Body of pancreas (tissue), 4 donors: ENCODE data around the gene PALM3. TPM values are rescaled to one million over a fixed set of nuclear protein-coding genes. Genes with fewer than 3 reads are reported as not detected.
A peak's percentile ranks its signal among the peaks of the same experiment; 100 is the strongest.

Source experiments
- ATAC-seq: fragments of 150-250 bp; one replicate; pipeline ENCODE4 v1.9.1; 2016
- DNase-seq, 4 donors: peaks; one replicate each; pipeline ENCODE4 v3.0.0-alpha.2; 2019
- H3K27ac ChIP-seq, 4 donors: fragments of 200-600 bp; sonication (generic); 1 replicate in 3 of 4; 2 replicates in 1 of 4; pipeline versions ENCODE4 v1.5.1 to v1.6.1; 2016 to 2019; ENCODE audit warnings: mild to moderate bottlenecking in 1 of 4, mixed read lengths in 1 of 4, moderate library complexity in 1 of 4
- H3K27me3 ChIP-seq, 2 donors: fragments of 200-600 bp; sonication (generic); one replicate each; pipeline ENCODE4 v1.6.0; 2016; ENCODE audit warnings: mild to moderate bottlenecking in 1 of 2
- H3K36me3 ChIP-seq, 2 donors: fragments of 200-600 bp; sonication (generic); replicated peaks in 1 of 2; 2 replicates each; pipeline ENCODE4 v1.5.1; 2016; ENCODE audit warnings: low read depth in 2 of 2; ENCODE audit not compliant: insufficient read depth in 1 of 2
- H3K4me1 ChIP-seq: fragments of 200-600 bp; sonication (generic); one replicate; pipeline ENCODE4 v1.6.0; 2016
- H3K4me3 ChIP-seq, 2 donors: fragments of 200-600 bp; sonication (generic); 1 replicate in 1 of 2; 2 replicates in 1 of 2; pipeline ENCODE4 v1.5.1; 2016 to 2019
- H3K9me3 ChIP-seq, 3 donors: fragments of 200-600 bp; sonication (generic); 1 replicate in 2 of 3; 2 replicates in 1 of 3; pipeline ENCODE4 v1.5.1; 2016
- CTCF ChIP-seq, 7 experiments: fragments of 450-650 bp in 4 of 7; fragments of 200-600 bp in 3 of 7; sonication (generic) in 3 of 7; IDR thresholded peaks; one replicate each; pipeline ENCODE4 v1.5.1; 2016 to 2019; ENCODE audit warnings: antibody characterized with exemption in 7 of 7
- POLR2A ChIP-seq, 3 donors: fragments of 450-650 bp; IDR thresholded peaks; one replicate each; pipeline ENCODE4 v1.6.1; 2016; ENCODE audit warnings: antibody characterized with exemption in 3 of 3, mild to moderate bottlenecking in 2 of 3
- WGBS, 2 donors: methylation state at CpG; one replicate each; pipeline ENCODE4 v1.1.5; 2017; 5-methylcytosine and 5-hydroxymethylcytosine counted together
- intact Hi-C: fragments of 100-400 bp; cut with DNase I; formaldehyde crosslinking; loops from one replicate; pipeline ENCODE4 v1.15.1; 2023
- total RNA-seq, 2 donors: library from RNA; depleted of rRNA; stranded (reverse); fragments of >200 nt; gene quantifications; one replicate each; pipeline ENCODE4 v1.1.0, GENCODE V29; 2016

Gene PALM3
- total RNA-seq, 2 donors from 2014 or later = 17.4 to 28.3 TPM

GRCh38 chr19:14070268-14071050 is 8.6 kb upstream of the PALM3 start:
- no peaks in the 10 kb centered on the region for H3K36me3 ChIP-seq
- 93 to 98% methylated on average over 24 to 43 of the region's 43 CpGs for WGBS, 2 donors
- no peak for DNase-seq
- no peaks in the 10 kb centered on the region for H3K9me3 ChIP-seq
- TF ChIP-seq CTCF (IDR thresholded peaks at IDR 0.05) = no peak
- TF ChIP-seq POLR2A (IDR thresholded peaks at IDR 0.05) = no peak
- H3K4me3 ChIP-seq = no peak overlapping the region
- no peak for ATAC-seq
- H3K27me3 ChIP-seq = no peaks in the 10 kb centered on the region
- no peak overlapping the region for H3K27ac ChIP-seq
- H3K4me1 ChIP-seq = peaks cover 26% of the 10 kb centered on the region
- intact Hi-C loops = loop anchor here (5.0 kb wide), 1 partner anchor 188 kb away; no protein-coding TSS in a partner anchor

GRCh38 chr19:14066134-14066533 is 4.3 kb upstream of the PALM3 start:
- intact Hi-C loops = no loop called here
- H3K4me1 ChIP-seq = peaks cover 18% of the 10 kb centered on the region
- ATAC-seq (no peak), DNase-seq (no peak)
- no peak for TF ChIP-seq POLR2A (IDR thresholded peaks at IDR 0.05)
- no peak for TF ChIP-seq CTCF (IDR thresholded peaks at IDR 0.05)
- H3K27me3 ChIP-seq = no peaks in the 10 kb centered on the region
- no peaks in the 10 kb centered on the region for H3K36me3 ChIP-seq
- no peak overlapping the region for H3K4me3 ChIP-seq
- WGBS, 2 donors = 52 to 63% methylated on average over 2 of the region's 2 CpGs
- no peak overlapping the region for H3K27ac ChIP-seq
- no peaks in the 10 kb centered on the region for H3K9me3 ChIP-seq

- Histone ChIP-seq H3K36me3 (no peaks in the 10 kb centered on the region), H3K27me3 (no peaks in the 10 kb centered on the region), H3K4me1 (peaks cover 43% of the 10 kb centered on the region), H3K4me3 (no peak overlapping the region), H3K27ac (peak overlapping the region in 1 of 4 donors; percentile 95), H3K9me3 (no peaks in the 10 kb centered on the region)
- TF ChIP-seq POLR2A (IDR thresholded peaks at IDR 0.05) (no peak), CTCF (IDR thresholded peaks at IDR 0.05) (no peak)
- no peak for DNase-seq
- ATAC-seq = no peak
- WGBS, 2 donors = 65 to 67% methylated on average over 7 of the region's 7 CpGs
- intact Hi-C loops = no loop called here
Observed at GRCh38 chr19:14063105-14063504, 1.2 kb upstream of the PALM3 start.

- no peak overlapping the region for H3K4me3 ChIP-seq
- ATAC-seq (no peak), DNase-seq (no peak)
- no peaks in the 10 kb centered on the region for H3K9me3 ChIP-seq
- H3K27me3 ChIP-seq = no peaks in the 10 kb centered on the region
- peak overlapping the region; percentile 75 to 96 (median 94) for H3K27ac ChIP-seq
- TF ChIP-seq CTCF (IDR thresholded peaks at IDR 0.05) (no peak), POLR2A (IDR thresholded peaks at IDR 0.05) (no peak)
- no peaks in the 10 kb centered on the region for H3K36me3 ChIP-seq
- peaks cover 48% of the 10 kb centered on the region for H3K4me1 ChIP-seq
- WGBS, 2 donors = 57 to 75% methylated on average over 4 to 5 of the region's 5 CpGs
- intact Hi-C loops = no loop called here
Observed at GRCh38 chr19:14062558-14062855, 631 bp upstream of the PALM3 start.
